GM12864 (cell line): ENCODE results near the gene ERF.

Experiments
- DNase-seq: peaks from one replicate; pipeline ENCODE4 v3.0.0-alpha.2; 2011; ENCODE audit warnings: low read depth
- H3K4me3 ChIP-seq: 2 replicates; pipeline ENCODE4 v1.5.1; 2011; ENCODE audit warnings: mild to moderate bottlenecking, low read depth, low read length, control low read depth
- TF ChIP-seq, protein P1 (sequence below): IDR thresholded peaks from 2 replicates; pipeline ENCODE4 v1.5.1; 2011; ENCODE audit warnings: low read depth, mild to moderate bottlenecking, moderate library complexity, low read length, control low read depth, inconsistent platforms; ENCODE audit errors: missing control alignments

ERF gene

DNA sequence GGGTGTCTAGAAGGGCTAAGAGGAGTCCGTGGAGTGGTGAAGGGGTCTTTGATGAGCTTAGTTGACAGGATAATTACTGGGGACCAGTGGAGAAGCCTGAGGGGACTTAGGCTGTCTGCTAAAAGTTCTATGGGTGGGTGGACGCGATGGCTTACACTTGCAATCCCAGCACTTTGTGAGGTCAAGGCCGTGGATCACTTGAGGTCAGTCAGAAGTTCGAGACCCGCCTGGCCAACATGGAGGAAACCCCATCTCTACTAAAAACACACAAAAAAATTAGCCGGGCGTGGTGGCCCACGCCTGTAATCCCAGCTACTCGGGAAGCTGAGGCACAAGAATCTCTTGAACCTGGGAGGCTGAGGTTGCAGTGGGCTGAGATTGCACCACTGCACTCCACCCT lies 9.7 kb downstream of the ERF start:
- no peak for DNase-seq
- peak overlapping the region; percentile 34; the same call in 1 of the 2 replicates for H3K4me3 ChIP-seq
- TF ChIP-seq, protein P1, sequence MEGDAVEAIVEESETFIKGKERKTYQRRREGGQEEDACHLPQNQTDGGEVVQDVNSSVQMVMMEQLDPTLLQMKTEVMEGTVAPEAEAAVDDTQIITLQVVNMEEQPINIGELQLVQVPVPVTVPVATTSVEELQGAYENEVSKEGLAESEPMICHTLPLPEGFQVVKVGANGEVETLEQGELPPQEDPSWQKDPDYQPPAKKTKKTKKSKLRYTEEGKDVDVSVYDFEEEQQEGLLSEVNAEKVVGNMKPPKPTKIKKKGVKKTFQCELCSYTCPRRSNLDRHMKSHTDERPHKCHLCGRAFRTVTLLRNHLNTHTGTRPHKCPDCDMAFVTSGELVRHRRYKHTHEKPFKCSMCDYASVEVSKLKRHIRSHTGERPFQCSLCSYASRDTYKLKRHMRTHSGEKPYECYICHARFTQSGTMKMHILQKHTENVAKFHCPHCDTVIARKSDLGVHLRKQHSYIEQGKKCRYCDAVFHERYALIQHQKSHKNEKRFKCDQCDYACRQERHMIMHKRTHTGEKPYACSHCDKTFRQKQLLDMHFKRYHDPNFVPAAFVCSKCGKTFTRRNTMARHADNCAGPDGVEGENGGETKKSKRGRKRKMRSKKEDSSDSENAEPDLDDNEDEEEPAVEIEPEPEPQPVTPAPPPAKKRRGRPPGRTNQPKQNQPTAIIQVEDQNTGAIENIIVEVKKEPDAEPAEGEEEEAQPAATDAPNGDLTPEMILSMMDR: no peak

DNA sequence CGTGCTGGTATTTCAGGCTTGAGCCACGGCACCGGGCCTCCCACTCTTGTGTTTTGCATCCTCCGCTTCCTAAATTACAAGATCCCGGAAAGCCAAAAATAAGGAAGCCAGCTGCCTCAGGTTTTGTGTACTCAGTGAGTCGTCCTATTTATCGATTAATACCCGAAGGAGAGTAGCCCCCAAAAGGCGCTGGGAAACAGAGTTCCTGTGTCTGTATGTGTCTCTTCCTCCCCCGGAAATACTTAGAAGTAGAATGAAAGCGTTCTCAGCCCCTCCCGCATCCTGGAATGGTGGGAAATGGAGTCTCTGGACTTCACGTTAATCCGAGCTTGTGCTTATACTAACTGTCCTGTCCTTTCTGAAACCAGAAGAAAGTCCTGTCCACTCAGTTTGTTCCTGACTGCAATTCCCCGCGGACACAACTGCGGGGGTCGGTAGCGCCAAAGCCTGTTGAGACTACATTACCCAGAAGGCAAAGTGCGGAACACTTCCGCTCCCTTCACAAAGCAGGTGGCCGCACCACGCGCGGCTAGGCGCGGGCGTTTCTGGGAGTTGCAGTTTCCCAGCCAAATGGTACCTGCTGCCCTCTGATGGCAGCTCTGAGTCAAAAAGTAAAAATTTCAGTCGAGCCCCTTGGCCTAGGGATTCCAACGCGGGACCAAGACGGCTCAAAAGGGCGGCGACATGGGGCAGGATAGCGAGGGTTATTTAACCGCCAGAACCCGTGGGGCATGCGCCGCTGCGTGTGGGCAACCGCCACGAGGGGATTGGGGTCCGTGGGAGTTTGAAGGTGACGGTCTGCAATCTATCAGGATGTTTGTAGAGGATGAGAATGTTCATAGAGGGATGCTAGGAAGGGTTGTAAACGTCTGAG lies 10.3 kb downstream of the ERF start:
- peak; percentile 90 for DNase-seq
- peak overlapping the region; percentile 69 for H3K4me3 ChIP-seq
- TF ChIP-seq, protein P1: peak; percentile 64

DNA sequence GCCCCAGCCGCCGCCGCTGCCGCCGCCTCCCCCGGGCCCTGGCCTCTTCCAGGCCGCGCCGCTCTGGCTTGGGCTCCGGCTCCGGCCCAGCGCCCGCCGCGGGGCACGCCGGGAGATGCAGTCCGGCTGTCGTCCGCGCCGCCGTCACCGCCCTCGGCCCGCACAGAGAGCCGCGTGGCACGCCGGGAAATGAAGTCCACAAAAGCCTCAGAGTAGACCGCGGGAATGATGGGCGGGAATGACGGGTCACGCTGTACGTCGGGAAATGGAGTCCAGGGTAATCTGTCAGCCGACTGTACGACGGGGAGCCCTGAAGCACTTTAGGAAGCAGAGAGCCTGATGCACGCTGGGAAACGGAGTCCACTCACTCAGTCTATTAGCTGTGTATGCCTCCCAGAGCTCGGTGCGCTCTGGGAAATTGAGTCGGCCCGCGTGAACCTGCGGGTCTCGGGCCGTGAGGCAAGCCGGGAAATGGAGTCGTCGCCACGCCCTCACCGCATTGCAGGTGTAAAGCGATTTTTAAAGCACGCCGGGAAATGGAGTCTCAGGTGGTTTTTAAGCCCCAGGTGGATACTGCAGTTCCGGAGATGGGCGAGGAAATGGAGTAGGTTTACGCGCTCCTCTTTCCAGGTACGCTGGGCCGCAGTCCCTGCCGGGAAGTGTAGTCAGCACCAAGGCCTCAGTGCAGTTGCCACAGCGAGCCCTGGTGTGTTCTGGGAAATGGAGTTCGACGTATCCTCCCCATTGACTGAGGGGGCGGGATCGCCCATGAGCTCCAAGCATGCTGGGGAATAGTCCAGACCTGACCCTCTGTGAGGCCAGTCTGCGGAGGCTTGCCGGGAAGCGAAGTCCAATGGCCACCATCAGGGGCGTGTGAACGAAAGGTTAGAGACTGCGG lies 12.2 kb downstream of the ERF start, which contains the start of gene GSK3A:
Gene GSK3A, minus strand, starts transcription at position 91 of the 898 bp plus-strand sequence. CDS start 137 bp downstream, outside the sequence.
- TF ChIP-seq, protein P1: no peak
- DNase-seq: peak; percentile 98
- peak within 1 kb of the TSS; percentile 69 for H3K4me3 ChIP-seq

DNA sequence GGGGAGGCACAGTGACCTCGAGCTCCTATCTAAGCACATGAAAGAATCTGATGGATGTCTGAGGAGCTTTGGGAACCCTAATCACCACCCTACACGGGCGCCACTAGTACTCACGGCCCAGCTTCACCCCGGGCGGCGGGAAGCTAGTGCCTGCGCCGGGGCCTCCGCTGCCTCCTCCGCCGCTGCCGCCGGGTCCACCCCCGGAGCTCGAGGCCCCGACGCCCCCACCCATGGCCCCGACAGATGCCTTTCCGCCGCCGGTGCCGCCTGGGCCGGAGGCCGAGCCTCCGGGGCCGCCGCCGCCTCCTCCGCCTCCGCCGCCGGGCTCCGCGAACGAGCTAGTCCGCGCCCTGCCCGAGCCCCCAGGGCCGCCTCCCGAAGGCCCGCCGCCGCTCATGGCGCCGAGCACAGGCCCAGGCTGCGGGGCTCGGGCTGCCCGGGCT lies 12.8 kb downstream of the ERF start:
- TF ChIP-seq, protein P1: no peak
- H3K4me3 ChIP-seq: peak overlapping the region; percentile 69
- DNase-seq: no peak

DNA sequence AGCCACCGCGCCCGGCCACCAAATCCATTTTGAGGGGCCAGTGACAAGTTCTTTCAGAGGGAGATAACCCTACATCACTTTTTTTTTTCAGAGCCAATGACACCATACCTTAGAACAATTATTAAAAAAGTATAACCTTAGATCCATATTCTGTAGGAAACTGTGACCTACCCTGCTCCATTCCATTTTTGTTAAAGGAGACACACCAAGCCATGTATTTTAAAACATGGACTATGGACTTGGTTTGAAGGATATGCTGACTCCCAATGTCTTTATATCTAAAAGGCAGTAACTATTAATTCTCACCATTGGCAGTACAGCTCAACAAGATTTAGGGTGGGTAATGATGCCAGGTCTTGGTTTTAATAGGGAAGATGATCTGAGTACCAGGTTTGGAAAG lies 13.6 kb downstream of the ERF start:
- DNase-seq: no peak
- peak overlapping the region; percentile 69 for H3K4me3 ChIP-seq
- TF ChIP-seq, protein P1: no peak

DNA sequence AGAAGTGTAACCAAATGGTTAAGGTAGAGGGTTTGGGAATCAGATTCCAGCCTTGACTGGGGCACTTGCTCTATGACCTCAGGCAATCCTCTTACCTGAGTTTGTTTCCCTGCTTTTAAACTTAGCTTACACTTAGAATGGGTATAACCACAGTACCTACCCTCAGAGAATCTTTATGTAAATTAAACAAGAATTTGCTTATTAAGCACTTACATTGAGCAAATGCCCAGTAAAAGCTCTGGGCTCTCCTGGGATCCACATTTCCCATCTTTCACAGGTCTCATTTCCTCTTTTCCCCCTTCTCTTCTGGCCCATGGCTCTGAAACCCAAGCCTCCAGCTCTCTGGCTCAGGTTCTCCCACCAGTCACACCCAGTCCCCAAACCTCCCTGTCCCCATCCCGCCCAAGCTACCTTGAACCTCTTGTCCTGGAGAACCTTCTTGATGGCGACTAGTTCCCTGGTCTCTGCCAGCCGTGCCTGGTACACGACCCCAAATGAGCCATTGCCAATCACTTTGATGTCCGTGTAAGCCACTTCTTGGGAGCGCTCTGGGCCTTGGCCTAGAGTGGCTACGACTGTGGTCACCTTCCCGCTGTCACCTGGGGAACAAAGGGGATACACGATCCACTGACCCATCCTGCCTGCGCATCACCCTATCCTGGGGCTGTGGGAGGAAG lies 15.2 kb downstream of the ERF start:
- no peak overlapping the region for H3K4me3 ChIP-seq
- no peak for DNase-seq

More for the DNA sequence above, 15.2 kb downstream of the ERF start:
- TF ChIP-seq, protein P1: no peak
